HFF-Myc (cell line): ENCODE results near the gene GGT6.

Experiments used
- DNase-seq: peaks from one replicate; pipeline ENCODE4 v3.0.0-alpha.2; 2011; ENCODE audit warnings: low read depth; ENCODE audit errors: extremely low read depth
- H3K4me3 ChIP-seq: replicated peaks from 2 replicates; pipeline ENCODE4 v1.5.1; 2011; ENCODE audit warnings: low read depth, mild to moderate bottlenecking, control low read depth, low read length
- TF ChIP-seq, protein P1 (sequence below): IDR thresholded peaks from 2 replicates; pipeline ENCODE4 v1.5.1; 2012; ENCODE audit warnings: mild to moderate bottlenecking, low read depth, low read length, control low read depth; ENCODE audit errors: missing control alignments

GGT6 gene

DNA sequence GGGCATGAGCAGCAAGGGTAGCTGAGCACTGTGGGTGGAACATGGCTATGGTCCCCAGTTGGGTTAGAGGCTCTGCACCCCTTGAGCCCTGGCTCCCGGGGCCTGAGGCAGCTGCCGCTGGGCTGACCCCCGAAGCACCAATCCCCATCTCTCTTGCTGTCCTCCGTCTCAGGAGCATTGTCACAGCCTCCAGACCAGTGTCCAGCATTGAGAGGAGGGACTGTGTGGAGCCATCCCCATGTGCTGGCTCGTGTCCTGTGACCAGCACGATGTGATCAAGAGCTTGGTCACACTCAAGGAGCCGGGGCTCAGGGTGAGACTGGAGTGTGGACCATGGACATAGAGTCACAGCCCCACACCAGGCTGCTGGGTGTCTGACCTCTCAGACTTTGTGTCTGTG, 26.8 kb upstream of the GGT6 start:
- DNase-seq = no peak
- TF ChIP-seq, protein P1, sequence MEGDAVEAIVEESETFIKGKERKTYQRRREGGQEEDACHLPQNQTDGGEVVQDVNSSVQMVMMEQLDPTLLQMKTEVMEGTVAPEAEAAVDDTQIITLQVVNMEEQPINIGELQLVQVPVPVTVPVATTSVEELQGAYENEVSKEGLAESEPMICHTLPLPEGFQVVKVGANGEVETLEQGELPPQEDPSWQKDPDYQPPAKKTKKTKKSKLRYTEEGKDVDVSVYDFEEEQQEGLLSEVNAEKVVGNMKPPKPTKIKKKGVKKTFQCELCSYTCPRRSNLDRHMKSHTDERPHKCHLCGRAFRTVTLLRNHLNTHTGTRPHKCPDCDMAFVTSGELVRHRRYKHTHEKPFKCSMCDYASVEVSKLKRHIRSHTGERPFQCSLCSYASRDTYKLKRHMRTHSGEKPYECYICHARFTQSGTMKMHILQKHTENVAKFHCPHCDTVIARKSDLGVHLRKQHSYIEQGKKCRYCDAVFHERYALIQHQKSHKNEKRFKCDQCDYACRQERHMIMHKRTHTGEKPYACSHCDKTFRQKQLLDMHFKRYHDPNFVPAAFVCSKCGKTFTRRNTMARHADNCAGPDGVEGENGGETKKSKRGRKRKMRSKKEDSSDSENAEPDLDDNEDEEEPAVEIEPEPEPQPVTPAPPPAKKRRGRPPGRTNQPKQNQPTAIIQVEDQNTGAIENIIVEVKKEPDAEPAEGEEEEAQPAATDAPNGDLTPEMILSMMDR = no peak
- H3K4me3 ChIP-seq = no peak overlapping the region

DNA sequence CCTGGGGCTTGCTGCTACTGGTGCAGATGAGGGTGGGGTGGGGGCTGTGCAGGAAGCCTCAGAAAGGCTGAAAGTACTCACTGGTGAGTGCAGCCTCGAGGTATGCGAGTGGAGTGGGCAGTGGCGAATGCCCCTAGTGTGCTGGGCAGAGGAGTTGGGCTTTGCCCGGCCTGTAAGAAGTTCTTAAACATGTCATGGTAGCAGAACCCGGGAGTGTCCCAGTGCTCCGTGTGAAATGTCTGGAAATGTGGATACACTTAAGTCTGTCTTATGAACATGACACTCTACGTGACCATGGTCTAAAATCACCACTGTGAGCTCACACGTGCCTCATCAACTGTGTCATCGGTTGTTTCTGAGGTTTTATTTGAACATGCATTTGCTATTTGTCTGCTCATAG, 25.7 kb upstream of the GGT6 start:
- no peak overlapping the region for H3K4me3 ChIP-seq
- TF ChIP-seq, protein P1 = no peak
- no peak for DNase-seq

DNA sequence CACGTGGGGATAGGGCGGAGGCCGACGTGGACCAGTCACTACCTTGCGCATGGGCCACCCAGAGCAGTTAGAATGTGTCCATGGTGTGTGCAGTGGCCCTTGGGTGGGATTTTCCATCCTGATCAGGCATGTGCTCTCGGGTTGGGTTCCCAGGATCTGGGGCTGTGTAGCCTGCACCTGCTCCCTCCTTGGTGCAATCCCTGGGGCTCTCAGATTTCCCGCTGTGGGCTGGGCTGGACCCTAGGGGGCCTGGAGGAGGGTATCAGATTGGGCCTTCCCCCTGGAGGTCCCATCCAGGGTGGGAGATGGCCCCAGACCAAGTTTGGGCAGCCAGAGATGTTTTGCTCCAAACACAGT, 25.2 kb upstream of the GGT6 start:
- DNase-seq = no peak
- TF ChIP-seq, protein P1 = no peak
- no peak overlapping the region for H3K4me3 ChIP-seq

DNA sequence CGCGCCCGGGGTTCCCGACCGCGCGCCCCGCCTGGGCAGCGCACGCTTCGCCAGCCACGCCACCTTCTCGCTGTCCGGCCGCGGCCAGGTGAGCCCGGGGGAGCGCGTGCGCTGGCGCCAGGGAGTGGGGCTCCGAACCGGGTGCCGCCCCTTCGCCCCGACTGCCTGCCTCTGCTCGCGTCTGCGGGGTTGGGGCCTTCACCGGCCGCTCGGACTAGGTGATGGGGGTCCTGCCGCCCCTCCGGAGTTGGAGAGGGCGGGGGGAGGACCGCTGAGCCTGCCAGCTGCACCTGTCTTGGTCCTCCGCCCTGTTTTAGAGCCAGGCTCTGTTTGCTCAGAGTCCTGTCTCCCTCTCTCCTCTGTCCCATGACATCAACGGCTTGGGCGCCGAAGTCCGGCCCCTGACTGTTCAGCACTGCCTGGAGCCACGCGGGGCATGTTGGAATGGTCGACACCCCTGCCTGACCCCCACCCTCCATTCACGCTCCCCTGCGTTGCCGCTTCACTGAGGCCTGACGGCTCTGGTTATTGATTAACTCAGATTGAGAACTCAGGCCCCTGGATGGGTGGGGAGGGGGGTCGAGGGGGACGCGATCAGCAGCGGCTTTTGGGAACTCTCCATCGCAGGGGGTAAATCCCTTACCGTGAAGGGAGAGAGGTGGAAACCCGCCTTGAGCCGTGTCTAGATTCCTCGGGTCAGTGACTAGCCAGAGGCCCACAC, 24.7 kb upstream of the GGT6 start:
- no peak for DNase-seq
- no peak overlapping the region for H3K4me3 ChIP-seq
- TF ChIP-seq, protein P1 = no peak

DNA sequence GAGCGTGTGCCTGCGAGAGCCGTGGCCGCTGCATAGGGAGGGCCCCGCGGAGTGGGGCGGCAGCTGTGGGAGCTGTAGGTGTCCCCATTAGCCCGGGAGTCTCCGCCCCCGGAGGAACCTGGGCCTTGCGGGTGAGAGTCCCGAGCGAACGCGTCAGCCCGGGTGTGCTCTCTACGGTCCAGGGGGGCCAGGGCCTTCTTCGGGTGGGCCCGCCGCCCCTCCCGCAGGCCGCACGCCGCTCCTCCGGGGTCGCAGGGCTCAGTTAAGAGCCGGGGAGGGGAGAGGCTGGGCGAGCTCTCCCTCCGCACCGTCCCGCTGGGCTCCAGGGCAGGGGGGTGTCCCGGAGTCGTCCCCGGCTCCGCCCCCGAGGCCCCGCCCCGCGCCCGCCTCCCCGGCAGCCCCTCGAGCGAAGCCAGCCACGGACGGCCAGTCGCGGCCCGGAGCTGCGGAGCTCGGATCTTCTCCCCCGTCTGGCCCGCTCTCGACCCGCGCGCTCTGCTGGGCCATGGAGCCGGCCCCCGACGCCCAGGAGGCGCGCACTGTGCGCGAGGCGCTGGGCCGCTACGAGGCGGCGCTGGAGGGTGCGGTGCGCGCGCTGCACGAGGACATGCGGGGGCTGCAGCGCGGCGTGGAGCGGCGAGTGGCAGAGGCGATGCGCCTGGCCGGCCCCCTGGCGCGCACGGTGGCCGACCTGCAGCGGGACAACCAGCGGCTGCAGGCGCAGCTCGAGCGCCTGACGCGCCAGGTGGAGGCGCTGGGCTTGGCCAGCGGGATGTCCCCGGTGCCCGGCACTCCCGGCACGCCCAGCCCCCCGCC, 23.9 kb upstream of the GGT6 start, which contains the start of gene SMTNL2:
TSS of gene SMTNL2 (plus strand) at position 429 of the 816 bp plus-strand sequence. CDS start at position 506, 77 bp downstream.
- TF ChIP-seq, protein P1 = no peak
- no peak for DNase-seq
- no peak within 1 kb of the TSS for H3K4me3 ChIP-seq

DNA sequence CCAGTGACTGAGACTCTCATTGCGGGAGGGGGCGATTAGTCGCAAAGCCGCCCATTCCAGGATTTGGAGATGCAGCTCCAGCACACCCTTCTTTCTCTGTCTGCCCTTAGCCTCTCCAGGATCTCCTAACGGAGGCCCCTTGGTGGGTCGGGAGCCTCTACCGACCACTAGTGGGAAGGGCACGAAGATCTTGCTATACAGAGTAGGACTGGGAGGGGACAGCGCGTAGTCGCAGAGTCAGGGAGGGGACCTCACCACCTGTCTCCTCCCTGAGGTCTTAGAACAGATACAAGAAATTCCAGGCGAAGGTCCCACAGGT, 23.4 kb upstream of the GGT6 start:
- TF ChIP-seq, protein P1 = peak; percentile 36
- DNase-seq = no peak
- H3K4me3 ChIP-seq = no peak overlapping the region
